ENCODE results near the gene TNRC6C. TPM values are rescaled to one million over a fixed set of nuclear protein-coding genes. Genes with fewer than 3 reads are reported as not detected.

Gene TNRC6C
- total RNA-seq, 1 donor, result 11.6 TPM

DNA sequence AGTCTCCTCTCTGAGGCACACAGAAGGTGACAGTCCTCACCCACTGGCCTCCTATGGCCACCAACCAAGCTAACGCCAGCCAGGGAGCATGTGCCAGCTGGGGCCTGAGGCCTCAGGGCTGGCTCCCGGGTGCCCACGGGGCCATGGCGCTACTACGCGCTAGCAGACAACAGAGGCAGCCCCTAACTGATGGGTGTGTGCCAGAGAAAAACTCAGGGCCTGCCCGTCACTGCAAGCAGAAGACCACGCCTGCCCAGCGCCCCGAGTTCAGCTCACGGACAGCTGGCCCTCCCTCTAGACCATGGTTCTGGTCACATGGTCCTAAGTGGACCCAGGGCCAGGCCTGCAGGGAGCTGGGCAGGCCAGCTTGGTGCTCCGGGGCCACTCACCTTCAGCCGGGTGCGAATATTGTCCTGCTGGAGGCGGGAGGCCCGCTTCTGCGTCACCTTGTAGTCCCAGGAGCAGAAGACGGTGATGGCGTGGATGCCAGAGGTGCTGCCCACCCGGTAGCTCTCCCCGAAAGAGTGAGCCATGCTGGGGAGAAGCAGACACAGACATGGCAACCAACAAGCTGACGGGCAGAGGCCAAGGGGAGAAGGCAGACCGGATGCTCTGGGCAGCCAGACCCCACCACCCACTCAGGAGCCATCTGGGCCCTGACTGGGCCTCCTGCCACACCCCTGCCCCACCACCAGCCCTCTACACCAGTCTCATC, 163.9 kb downstream of the TNRC6C start:
- no peak for DNase-seq (ENCODE audit: low read depth in 2 of 3, low spot score in 2 of 3)

DNA sequence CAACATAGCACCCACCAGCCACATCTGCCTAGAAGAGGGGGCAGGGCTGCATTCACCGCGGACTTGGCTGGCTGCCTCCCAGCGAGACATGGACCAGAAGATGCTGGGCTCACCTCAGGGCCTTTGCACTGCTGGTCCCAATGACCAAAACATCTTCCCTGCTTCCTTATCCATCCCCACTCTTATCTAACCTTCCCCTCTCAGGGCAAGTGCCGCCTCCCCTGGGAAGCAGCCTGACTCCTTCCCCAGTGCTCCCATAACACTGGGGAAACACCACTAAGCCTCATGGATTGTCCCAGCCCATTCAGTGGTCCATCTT, 164.4 kb downstream of the TNRC6C start:
- no peak for DNase-seq (ENCODE audit: low read depth in 2 of 3, low spot score in 2 of 3)

DNA sequence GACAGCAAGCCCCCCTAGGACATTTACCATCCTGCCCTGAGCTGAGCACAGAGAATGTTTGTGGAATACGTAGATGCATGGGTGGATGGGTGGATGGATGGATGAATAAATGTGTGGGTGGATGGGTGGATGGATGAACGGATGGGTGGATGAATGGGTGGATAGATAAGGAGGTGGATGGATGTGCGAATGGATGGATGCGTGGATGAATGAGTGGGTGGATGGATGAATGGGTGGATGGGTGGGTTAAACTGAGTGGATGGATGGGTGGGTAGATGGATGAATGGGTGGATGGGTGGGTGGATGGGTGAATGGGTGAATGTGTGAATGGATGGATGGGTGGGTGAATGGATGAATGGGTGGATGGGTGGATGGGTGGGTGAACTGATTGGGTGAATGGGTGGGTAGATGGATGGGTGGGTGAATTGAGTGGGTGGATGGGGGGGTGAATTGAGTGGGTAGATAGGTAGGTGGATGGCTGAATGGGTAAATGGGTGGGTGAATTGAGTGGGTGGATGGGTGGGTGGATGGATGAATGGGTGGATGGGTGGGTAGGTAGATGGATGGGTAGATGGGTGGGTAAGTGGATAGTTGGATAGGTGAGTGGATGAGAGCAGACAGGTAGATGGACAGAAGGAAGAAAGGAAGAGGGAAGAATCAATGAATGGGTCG, 164.9 kb downstream of the TNRC6C start:
- no peak for DNase-seq (ENCODE audit: low read depth in 2 of 3, low spot score in 2 of 3)

DNA sequence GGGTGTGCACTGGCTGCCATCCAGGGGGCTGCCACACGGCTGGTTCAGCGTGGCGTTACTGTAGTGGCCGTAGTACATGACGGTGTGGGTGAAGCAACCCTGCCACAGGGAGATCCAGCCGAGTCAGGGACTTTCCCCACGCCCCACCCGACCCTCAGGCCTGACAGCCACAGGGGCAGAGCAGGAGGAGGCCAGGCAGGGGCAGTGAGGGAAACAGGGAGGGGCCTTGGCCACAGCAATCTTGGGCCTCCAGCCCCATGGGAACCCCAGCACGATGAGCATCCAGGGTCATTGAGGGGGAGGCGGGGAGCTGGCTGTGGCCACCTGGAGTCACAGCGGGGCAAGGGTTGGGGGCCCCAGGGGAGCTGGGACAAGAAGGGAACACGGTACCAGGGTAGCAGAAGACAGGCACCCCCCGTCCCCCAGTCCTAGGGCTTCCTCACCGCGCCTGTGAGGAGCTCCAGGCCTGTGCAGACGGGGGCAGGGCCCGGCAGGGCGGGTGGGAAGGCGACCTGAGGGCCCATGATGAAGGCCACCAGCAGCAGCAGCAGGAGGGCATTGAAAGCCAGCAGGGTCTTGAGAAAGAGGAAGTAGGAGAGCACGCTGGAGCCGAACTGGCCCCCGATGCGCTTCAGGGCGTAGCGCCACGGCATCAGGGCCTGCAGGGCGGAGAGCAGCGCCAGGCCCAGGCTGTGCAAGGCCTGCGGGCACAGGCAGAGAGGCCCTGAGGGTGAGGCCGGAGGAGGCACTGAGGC, 165.8 kb downstream of the TNRC6C start:
- peak in 2 of 3 donors; percentile 82 to 88 for DNase-seq (ENCODE audit: low read depth in 2 of 3, low spot score in 2 of 3)

DNA sequence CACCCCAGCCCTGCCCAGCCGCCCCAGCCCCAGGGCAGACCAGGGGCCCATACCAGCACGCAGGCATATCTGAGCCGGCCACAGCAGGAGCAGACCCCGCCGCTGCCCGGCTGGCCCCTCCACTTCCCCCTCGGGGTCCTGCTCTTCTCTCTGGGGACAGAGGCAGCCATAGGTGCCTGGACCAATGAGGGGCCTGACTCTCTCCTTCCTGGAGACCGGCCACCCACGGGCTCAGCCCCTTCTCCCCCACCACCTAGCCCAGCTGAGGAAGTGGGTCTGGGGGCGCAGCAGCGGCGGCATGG, 166.3 kb downstream of the TNRC6C start:
- no peak for DNase-seq (ENCODE audit: low read depth in 2 of 3, low spot score in 2 of 3)

DNA sequence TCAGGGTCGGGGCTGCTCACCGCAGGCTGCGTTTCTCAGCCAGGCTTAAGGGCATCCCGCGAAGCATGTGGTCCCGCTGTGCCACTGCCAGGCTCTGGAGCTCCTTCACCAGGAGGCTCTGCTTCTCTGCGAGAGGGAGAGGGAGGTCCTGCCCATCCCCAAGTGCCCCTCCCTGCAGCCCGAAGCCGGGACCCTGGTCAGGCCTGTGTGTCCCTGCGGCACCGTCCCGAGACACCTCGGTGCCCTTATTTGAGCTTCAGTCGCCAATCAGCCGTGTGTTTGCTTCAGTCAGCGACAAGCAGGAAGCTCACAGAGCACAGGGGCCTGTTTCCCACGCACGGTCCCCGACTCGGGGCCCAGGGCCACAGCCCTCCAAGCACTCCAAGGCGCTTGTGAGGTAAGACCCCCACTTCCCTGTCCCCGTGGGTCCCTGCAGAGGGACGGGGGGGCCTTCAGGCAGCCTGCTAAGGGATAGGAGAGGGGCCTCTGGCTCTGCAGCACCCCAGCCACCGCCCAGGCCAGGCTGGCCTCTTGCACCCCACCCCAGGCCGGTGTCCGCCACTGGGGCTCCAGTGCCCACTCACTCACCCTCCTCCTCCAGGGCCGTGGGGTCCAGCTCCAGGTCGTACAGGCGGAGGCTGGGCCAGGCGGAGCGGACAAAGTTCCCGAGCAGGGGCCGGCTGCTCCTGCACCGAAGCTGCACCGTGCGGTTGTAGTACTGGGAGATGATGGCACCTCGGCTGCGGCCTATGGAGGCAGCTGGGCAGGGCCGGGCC, 166.8 kb downstream of the TNRC6C start:
- DNase-seq (ENCODE audit: low read depth in 2 of 3, low spot score in 2 of 3), result no peak

DNA sequence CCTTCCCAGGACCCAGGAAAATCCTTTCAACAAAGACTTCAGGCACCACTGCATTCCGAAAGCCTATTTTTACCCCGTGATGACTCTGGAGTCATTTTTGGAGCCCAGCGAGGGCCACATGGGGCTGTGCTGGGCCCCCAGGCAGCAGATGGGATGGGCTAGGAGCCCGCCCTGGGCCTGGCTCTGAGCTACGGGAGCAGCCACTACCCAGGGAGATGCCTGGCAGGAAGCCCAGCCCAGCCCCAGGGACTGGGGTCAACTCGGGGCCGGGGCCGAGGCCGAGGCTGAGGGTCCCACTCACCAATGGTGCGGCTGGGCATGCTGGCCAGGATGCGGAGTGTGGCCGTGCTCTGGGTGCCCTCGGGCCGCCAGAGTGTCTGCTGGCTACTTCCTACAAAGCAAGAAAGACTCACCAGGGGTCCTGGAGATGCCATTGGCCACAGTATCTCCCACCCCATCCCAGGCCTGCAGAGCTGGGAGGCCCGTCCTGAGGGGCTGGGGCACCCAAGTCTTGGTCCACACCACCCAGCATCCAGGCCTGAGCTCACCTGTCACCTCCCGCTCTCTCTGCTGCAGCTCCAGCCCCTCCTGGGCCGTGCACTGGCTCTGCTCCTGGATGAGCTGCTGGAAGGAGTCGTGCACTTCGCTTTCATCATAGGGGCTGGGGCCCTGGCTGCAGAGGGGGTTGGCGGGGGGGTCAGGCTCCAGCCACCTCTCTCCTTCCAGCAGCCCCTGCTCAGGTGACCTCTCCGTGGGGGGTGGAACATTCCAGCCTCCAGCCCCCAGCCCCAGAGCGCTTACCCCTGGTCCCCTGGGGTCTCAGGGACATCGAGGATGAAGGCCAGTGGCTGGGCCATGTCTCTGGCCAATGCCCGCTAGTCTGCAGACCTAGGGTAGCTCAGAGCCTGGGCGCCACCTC, 167.7 kb downstream of the TNRC6C start:
- no peak for DNase-seq (ENCODE audit: low read depth in 2 of 3, low spot score in 2 of 3)

DNA sequence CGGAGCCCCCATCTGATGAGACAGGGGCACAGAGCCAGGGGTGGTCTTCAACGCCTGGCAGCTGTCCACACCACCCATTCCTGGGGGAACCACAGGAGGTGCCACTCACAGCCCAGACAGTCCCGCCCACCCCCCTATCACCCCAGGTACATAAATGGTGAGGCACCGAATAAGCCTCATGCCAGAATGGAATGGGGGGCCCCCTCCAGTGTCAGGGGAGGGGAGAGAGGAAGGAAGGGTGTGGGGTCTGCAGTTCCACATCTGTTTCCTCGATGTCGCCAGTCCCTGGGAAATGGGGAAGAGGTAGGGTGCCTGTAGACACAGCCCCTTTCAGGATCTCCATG, 168.4 kb downstream of the TNRC6C start:
- DNase-seq (ENCODE audit: low read depth in 2 of 3, low spot score in 2 of 3), result no peak

DNA sequence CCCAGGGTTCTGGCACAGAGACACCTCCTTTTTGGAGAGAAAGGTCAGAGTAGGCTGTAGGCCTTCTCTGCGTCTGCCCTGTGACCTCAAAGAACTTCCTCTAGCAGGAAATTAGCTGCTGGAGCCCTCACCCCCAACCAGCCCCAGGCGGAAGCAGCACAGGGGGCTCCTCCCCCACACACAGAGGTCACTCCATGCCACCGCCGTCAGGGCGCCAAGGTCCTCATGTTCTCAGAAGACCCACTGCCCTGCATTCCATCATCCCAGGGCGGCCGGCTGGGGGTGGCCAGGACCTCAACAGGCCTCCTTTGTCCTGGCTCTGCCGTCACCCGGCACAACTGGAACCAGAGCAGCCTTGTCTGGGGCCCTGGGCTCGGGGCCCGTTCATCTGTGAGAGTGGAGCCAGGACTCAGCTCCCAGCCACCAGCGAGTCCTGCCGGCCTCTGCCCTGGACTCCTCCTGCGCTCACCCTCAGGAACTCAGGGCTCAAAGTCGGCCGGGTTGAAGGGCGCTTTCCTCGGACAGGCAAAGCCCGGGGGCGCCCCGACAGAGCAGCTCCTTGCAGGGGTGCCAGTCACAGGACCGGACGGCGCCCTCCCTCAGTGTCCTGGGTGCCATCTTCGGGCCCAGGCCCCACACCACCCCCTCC, 168.9 kb downstream of the TNRC6C start:
- peak in 1 of 3 donors; percentile 49 for DNase-seq (ENCODE audit: low read depth in 2 of 3, low spot score in 2 of 3)

DNA sequence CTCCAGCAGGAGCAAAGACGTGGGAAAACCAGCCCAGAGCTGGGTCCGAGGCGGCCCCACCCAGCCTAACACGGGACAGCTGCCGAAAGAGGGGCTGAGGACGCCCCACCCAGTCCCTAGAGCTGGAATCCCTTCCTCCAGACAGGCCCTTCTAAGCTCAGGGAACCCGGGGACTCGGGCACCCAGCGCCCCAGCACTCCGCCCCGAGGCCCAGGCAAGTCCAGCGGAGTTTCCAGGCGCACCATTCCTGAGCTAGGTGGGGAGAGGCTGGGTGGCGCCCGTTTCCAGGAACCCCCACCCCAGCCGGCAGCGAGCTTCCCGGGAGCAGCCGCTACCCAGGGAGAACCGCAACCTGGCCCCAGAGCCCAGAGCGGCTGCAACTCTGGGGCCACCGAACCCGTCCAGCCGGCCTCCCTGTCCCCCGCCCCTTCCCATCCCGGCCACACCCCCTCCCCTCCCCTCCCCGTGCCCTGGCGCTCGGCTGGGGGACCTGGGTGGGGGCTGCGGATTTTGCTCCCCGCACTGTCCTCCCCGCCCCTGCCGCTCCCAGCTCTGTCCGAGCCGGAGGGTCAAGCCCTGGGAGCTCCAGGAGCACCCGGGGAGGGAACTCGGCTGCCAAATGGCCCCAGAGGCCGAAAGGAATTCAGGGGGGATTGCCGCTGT, 169.5 kb downstream of the TNRC6C start:
- no peak for DNase-seq (ENCODE audit: low read depth in 2 of 3, low spot score in 2 of 3)

DNA sequence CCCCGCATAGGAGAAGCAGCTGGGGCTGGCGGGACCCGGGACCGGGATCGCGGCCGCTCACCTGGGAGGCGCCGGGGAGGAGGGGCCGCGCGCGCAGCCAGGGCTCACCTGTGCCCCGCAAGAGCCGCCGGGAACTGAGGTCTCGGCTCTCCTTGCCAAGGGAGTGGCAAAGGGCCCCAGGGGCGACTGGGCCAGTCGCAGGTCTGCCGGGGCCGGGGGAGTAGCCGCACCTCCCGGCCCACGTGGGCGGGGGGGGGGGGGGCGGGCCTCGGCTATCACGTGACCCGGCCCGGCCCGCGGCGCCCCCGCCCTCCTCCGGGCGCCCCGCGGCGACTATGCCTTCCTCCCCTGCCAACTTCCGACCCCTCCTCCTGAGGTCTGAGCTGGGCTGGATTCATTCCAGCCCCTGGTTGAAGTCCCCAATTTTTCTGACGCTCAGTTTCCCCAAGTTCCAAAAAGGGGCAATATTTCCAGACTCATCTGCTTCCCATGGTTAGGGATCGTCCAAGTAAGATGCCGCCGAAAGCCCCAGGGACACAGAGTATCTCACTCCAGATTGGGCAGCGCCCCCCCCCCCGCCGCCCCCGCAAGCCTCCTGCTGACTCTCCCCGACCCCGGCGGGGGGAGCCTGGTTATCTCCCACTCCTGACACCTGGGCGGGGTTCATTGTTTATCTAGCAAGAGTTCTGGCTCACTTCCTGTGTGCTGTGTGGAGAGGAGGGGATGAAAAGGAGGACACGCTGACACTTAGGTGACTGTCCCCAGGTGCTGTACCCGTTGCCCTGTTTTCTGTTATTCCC, 170.2 kb downstream of the TNRC6C start, which contains the start of gene TMC6:
TSS of gene TMC6 (minus strand) at position 205 of the 800 bp plus-strand sequence. CDS start 1,923 bp downstream, outside the sequence.
- DNase-seq (ENCODE audit: low read depth in 2 of 3, low spot score in 2 of 3), result peak in 2 of 3 donors; percentile 80 to 82

DNA sequence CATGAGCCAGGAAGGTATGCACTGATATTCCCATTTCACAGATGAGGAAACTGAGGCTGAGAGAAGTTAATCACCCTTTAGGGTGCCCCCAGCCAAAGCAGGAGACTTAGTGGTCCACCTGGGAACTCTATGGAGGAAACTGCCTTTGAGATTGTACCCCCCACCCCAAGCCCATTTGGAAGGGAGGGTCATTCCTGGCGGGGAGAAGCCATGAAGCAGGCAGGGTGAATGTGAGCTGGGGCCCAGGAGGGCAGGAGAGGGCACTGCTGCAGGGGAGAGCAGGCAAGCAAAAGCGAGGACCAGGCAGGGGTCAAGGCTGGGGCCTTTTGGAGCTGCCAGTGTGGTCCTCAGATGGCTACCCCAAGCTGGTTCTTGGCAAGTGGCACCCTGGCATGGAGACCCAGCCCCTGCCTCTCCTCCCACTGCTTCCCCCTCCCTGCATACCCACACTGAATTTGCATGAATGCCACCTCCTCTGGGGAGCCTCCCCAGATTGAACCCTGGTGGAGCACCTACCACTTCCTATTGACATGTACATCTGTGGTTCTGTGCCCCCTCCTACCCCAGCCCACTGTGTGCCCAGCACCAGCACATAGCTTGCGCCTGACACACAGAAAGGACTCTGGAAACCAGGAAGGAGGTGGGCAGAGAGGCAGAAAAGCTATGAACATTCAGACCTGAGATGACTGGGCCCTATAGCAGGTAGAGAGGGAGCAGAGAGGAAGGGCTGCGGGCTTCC, 171.0 kb downstream of the TNRC6C start:
- no peak for DNase-seq (ENCODE audit: low read depth in 2 of 3, low spot score in 2 of 3)

DNA sequence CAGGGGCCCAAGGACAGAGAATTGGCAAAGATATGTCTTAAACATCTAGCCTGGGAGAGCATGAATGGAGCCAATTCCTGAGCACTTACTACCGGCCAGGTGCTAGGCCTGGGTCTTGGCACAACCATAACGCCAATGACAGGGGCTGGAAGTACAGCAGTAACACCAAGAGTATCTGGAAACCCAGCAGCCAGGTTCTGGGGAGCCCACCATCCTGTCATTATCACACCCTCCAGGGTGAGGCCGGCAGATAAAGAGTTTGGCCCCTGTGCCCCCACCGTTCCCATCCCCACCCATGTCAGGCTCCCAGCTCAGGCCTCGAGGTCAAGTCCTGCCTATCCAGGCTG, 171.6 kb downstream of the TNRC6C start:
- no peak for DNase-seq (ENCODE audit: low read depth in 2 of 3, low spot score in 2 of 3)

DNA sequence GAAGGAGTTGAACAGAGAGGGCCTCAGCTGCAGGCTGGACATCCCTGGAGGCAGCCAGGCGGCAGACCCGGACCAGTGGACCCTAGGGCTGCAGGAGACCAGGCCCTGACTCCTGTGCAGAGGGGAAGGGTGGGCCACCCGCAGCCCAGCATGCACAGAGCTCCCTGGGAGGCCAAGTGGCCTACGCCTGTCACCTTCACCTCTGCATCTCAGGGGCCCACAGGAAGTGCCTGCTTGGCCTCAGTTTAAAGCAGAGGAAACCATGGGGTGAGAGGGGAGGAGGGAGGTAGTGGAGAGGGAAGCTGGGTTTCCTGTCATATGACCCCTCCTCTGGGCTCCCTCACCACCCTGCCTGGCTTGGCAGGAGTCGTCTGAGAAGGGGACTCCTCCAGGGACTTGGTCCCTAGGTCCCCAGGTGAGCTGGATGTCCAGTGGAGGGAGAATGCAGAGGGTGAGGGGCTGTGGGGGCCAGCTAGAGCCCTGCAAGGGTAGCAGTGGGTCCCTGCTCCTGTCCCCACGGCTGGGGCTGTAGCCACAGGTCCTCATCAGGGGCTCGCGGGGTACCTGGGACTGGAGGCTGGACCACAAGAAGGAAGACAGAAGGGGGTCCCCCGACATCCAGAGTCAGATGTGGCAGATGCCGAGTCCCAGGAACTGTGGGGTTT, 172.1 kb downstream of the TNRC6C start, which contains the start of gene TMC8:
TSS of gene TMC8 (plus strand) at position 335 of the 665 bp plus-strand sequence. CDS start 818 bp downstream, outside the sequence.
- peak in 2 of 3 donors; percentile 84 to 96 for DNase-seq (ENCODE audit: low read depth in 2 of 3, low spot score in 2 of 3)

DNA sequence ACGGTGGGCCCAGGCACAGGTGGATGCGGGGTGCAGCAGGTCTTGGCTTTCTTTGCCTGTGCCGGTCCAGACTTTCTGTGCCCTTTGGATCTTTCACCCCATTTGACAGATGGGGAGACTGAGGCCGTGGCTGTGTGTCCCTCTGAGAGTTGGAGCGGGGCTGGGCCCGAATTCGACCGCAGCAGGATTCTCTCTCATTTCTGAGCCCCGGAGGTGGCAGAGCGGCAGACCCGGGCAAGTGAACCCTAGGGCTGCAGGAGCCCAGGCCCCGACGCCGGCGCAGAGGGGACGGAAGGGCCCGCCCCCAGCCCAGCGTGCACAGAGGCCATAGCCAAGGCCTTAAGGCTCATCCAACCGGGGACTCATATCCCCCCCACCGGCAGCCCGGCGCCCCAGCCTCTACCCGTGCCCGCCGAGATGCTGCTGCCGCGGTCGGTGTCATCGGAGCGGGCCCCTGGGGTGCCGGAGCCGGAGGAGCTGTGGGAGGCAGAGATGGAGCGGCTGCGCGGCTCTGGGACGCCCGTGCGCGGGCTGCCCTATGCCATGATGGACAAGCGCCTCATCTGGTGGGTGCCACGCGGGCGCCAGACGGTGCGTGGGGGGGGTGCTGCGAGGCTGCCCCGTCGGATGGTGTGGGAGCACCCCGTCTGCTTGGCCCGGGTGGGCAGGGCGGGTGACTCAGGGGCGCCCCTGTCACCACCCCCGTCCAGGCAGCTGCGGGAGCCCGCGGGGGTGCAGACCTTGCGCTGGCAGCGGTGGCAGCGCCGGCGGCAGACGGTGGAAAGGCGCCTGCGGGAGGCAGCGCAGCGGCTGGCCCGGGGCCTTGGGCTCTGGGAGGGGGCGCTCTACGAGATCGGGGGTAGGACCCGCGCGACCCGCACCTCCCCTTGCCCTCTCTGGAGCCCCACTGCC, 172.9 kb downstream of the TNRC6C start:
- peak in 2 of 3 donors; percentile 50 to 57 for DNase-seq (ENCODE audit: low read depth in 2 of 3, low spot score in 2 of 3)

All from hematopoietic multipotent progenitor cell (in vitro differentiated cells).